A673 (cell line): Measurements from ENCODE around the gene SMARCA4. TPM values are rescaled to one million over a fixed set of nuclear protein-coding genes. Genes with fewer than 3 reads are reported as not detected.

ENCODE experiments used
- BruUV-seq: library from RNA; stranded (reverse); fragments of 400-500 nt; replicated peaks from 2 replicates; lab custom pipeline; 2021; lab: Mats Ljungman, UMichigan
- CTCF ChIA-PET: fragments of 300-600 bp; sonication (Branson Sonifier 250); formaldehyde crosslinking; loops from one replicate; lab custom pipeline; 2022; ENCODE audit warnings: antibody characterized with exemption; lab: Charles Lee
- POLR2A ChIA-PET: fragments of 300-600 bp; sonication (Branson Sonifier 250); formaldehyde crosslinking; loops from one replicate; lab custom pipeline; 2022; ENCODE audit warnings: antibody characterized with exemption; ENCODE audit not compliant: low non-redundant PET; lab: Charles Lee
- DNase-seq: peaks from one replicate; pipeline ENCODE4 v3.0.0-alpha.2; 2015; ENCODE audit warnings: low spot score
- H3K27ac ChIP-seq: fragments of 200-600 bp; sonication (generic); 2 replicates; pipeline ENCODE4 v1.5.1; 2016; ENCODE audit warnings: mixed run types, low read depth, mild to moderate bottlenecking, mixed read lengths, antibody characterized with exemption, low read length; ENCODE audit not compliant: poor library complexity, severe bottlenecking
- H3K27me3 ChIP-seq: fragments of 200-600 bp; sonication (generic); replicated peaks from 2 replicates; pipeline ENCODE4 v1.6.1; 2017; ENCODE audit warnings: mixed run types, low read depth, mild to moderate bottlenecking, mixed read lengths, antibody characterized with exemption, low read length; ENCODE audit not compliant: insufficient read depth, poor library complexity
- H3K36me3 ChIP-seq: fragments of 200-600 bp; sonication (generic); 2 replicates; pipeline ENCODE4 v1.6.1; 2016; ENCODE audit warnings: mixed run types, mild to moderate bottlenecking, mixed read lengths, antibody characterized with exemption, low read length; ENCODE audit not compliant: insufficient read depth, poor library complexity, severe bottlenecking
- H3K4me1 ChIP-seq: fragments of 200-600 bp; sonication (generic); 2 replicates; pipeline ENCODE4 v1.6.1; 2017; ENCODE audit warnings: mixed run types, mild to moderate bottlenecking, mixed read lengths, antibody characterized with exemption, low read length; ENCODE audit not compliant: insufficient read depth, poor library complexity, severe bottlenecking
- H3K4me3 ChIP-seq: fragments of 200-600 bp; sonication (generic); 2 replicates; pipeline ENCODE4 v1.5.1; 2016; ENCODE audit warnings: low read depth, mixed run types, mild to moderate bottlenecking, mixed read lengths, low read length; ENCODE audit not compliant: poor library complexity, severe bottlenecking
- H3K9me3 ChIP-seq: fragments of 200-600 bp; sonication (generic); 2 replicates; pipeline ENCODE4 v1.6.1; 2016; ENCODE audit warnings: mixed run types, low read depth, mild to moderate bottlenecking, mixed read lengths, antibody characterized with exemption, low read length; ENCODE audit not compliant: poor library complexity, severe bottlenecking
- EZH2 ChIP-seq: fragments of 200-600 bp; sonication (generic); IDR thresholded peaks from 2 replicates; pipeline ENCODE4 v1.6.1; 2017; ENCODE audit warnings: borderline replicate concordance, low read depth, mild to moderate bottlenecking, mixed read lengths, antibody characterized with exemption, low read length; ENCODE audit not compliant: poor library complexity, severe bottlenecking
- intact Hi-C: fragments of 100-400 bp; cut with micrococcal nuclease; formaldehyde crosslinking; loops from one replicate; pipeline ENCODE4 v1.10.0; 2022; ENCODE audit not compliant: unreplicated experiment
- total RNA-seq: library from RNA; stranded (reverse); gene quantifications from 2 replicates; pipeline ENCODE4 v1.2.3, GENCODE V29; 2021
- TF ChIP-seq, protein P1 (sequence below): fragments of 300-800, 200-600 bp; sonication (generic); conservative IDR thresholded peaks from 2 replicates; pipeline ENCODE4 v1.5.1; 2017; ENCODE audit warnings: low read depth, mild to moderate bottlenecking, antibody characterized with exemption, low read length, moderate library complexity, mixed read lengths

SMARCA4 gene
- total RNA-seq, 1 experiment from 2014 or later = 307 TPM

DNA sequence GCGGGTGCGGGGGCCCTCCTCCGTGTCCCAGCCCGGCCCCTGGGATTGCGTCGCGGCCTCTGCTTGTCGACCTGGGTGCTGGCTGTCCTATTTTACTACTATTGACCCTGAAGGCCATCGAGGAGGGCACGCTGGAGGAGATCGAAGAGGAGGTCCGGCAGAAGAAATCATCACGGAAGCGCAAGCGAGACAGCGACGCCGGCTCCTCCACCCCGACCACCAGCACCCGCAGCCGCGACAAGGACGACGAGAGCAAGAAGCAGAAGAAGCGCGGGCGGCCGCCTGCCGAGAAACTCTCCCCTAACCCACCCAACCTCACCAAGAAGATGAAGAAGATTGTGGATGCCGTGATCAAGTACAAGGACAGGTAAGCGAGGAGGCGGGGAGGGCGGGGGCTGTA is 80.4 kb downstream of the SMARCA4 start:
- intact Hi-C loops = no loop called here
- Histone ChIP-seq H3K27ac (no peak overlapping the region), H3K4me3 (no peak overlapping the region), H3K9me3 (no peaks in the 10 kb centered on the region), H3K27me3 (no peaks in the 10 kb centered on the region), H3K4me1 (no peaks in the 10 kb centered on the region), H3K36me3 (peaks cover 81% of the 10 kb centered on the region)
- TF ChIP-seq, protein P1, sequence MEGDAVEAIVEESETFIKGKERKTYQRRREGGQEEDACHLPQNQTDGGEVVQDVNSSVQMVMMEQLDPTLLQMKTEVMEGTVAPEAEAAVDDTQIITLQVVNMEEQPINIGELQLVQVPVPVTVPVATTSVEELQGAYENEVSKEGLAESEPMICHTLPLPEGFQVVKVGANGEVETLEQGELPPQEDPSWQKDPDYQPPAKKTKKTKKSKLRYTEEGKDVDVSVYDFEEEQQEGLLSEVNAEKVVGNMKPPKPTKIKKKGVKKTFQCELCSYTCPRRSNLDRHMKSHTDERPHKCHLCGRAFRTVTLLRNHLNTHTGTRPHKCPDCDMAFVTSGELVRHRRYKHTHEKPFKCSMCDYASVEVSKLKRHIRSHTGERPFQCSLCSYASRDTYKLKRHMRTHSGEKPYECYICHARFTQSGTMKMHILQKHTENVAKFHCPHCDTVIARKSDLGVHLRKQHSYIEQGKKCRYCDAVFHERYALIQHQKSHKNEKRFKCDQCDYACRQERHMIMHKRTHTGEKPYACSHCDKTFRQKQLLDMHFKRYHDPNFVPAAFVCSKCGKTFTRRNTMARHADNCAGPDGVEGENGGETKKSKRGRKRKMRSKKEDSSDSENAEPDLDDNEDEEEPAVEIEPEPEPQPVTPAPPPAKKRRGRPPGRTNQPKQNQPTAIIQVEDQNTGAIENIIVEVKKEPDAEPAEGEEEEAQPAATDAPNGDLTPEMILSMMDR = no peak
- TF ChIP-seq EZH2 = no peak
- ChIA-PET POLR2A (no interaction called here), CTCF (no interaction called here)
- BruUV-seq = no TSS peak
- no peak for DNase-seq

DNA sequence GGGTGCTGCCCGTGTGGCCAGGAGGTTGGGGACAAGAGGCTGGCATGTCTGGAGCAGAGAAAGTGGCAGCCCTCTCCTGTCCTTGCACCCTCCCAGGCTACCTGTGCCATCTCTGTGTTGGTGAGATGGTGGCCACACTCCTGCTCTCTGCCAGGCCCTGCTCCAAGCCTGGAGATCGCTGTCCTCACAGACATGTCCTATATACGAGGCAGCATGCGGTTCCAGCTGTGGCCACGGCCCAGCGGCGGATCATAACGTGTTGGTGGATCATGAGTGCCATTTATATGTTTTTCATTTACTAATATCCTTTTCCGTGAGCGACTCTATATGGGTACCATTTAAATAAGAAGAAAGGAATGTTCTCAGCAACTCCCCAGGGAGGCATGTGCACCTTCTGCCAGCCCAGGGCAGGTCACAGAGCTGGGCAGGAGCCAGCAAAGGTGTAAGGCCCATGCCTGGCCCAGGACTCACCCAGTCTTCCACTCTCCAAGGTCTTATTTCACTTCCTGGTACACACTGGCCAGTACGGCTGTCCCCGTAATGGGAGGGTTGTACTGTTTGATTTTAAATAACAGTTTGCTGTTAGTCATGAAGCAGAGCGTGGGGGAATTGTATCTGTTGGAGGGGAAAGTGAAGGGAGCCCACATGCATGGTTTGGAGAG is 81.3 kb downstream of the SMARCA4 start:
- ChIA-PET POLR2A (no interaction called here), CTCF (no interaction called here)
- Histone ChIP-seq H3K27me3 (no peaks in the 10 kb centered on the region), H3K36me3 (peaks cover 78% of the 10 kb centered on the region), H3K27ac (no peak overlapping the region), H3K4me3 (no peak overlapping the region), H3K4me1 (no peaks in the 10 kb centered on the region), H3K9me3 (no peaks in the 10 kb centered on the region)
- intact Hi-C loops = no loop called here
- DNase-seq = no peak
- TF ChIP-seq, protein P1 = no peak
- TF ChIP-seq EZH2 = no peak
- BruUV-seq = no TSS peak

DNA sequence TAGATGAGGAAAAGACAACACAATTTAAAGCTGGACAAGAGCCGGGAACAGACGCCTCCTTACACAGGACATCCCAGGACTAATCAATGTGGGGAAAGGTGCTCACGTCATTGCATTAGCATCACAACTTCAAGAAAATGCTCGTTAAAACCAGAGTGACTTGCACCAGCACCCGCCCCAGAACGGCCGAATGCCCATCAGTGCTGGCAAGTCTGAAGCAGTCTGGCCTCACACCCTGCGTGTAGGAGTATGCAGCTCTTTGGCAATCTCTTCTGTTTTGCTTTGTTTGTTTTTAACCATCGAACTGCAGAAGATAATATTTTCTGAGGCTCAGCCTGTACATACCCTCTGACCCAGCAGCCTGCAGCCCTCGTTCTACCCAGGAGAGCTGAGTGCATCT is 83.6 kb downstream of the SMARCA4 start:
- Histone ChIP-seq H3K9me3 (no peaks in the 10 kb centered on the region), H3K4me3 (no peak overlapping the region), H3K27ac (no peak overlapping the region), H3K36me3 (peaks cover 72% of the 10 kb centered on the region), H3K4me1 (no peaks in the 10 kb centered on the region), H3K27me3 (no peaks in the 10 kb centered on the region)
- no TSS peak for BruUV-seq
- TF ChIP-seq, protein P1 = no peak
- TF ChIP-seq EZH2 = no peak
- no peak for DNase-seq
- ChIA-PET POLR2A (no interaction called here), CTCF (interaction anchor here (0.6 kb wide), 1 partner anchor 9 kb away, joined by 3 read pairs; no protein-coding TSS in a partner anchor)
- intact Hi-C loops = no loop called here
